GDM1 (cell line): ENCODE results near the gene GPR15LG.

Source experiments
- DNase-seq: peaks from one replicate; lab custom pipeline; 2025; lab: John Stamatoyannopoulos, UW

GPR15LG gene

DNA sequence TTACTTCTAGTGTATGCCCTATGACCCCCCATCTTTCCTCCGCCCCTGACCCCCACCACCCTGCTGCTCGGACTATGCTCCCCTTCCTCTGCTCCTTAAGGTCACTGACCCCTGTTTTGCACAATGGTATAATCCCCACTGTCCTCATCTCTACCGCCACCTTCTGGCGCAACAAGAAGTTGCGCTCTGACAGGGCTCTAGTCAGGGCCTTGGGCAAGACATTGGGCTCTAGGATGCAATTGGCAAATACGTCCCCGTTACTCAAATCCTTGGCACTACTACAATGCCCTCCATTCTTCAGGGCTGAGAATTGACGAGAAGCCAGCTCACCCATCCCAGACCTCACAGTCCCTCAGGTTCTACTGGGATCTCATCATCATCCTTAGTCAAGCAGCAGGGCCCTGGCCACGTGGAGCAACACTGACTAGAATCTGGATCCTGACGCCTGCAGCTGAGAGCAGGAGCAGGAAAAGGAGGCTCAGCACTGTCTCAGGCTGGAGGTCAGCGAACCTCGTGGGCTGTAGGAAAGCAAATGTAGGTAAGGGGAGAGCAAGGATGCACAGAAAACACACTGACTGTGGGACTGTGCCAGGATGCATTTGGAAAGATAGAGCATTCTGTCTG is 41.1 kb downstream of the GPR15LG start:
- DNase-seq: no peak

- DNase-seq: no peak
Observed at GRCh38 chr10:84216834-84217233, 43.2 kb downstream of the GPR15LG start.

DNA sequence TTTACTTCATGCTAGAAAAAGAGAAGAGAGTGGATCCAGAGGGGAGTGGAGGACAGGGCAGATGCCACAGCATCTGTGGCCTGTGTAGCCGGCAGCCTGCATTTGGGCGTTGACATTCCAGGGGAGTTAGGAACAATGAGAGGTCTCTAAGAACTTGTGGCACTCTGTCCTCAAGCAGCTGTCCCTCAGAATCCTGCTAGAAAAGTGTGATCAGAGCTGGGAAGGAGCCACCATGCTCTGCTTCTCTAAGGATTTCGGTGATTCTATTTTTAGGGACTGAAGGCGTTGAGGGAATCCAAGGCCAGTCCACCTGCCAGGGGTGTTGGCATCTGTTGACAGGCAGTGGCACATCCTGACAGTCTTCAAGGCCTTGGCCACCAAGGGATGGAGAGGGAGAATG is 44.1 kb downstream of the GPR15LG start:
- no peak for DNase-seq

DNA sequence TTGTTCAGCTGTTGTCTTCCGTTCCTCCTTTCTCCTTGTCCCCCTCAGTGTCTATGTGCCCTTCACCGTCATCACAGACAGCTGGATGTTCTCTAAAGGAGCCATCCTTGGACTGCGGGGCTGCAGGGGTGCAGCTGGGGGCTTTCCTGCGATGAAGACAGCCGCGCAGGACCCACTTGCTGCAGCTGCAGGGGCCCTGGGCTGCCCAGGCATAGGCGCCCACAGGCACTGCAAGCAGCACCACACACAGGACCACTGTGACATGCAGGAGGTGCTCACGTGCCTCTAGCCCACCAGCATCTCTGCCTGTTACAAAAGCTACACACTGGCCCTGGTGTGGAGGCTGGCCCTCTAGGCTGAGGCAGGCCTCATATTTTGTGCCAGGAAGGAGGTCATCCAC is 48.3 kb downstream of the GPR15LG start:
- DNase-seq: no peak

- no peak for DNase-seq
Observed at GRCh38 chr10:84224411-84225028, 50.9 kb downstream of the GPR15LG start.

- no peak for DNase-seq
Observed at GRCh38 chr10:84225427-84226173, 52.0 kb downstream of the GPR15LG start, which contains the start of gene LRIT2. TSS of gene LRIT2 (minus strand) at chr10:84225544. CDS start at chr10:84225520, 24 bp downstream.

DNA sequence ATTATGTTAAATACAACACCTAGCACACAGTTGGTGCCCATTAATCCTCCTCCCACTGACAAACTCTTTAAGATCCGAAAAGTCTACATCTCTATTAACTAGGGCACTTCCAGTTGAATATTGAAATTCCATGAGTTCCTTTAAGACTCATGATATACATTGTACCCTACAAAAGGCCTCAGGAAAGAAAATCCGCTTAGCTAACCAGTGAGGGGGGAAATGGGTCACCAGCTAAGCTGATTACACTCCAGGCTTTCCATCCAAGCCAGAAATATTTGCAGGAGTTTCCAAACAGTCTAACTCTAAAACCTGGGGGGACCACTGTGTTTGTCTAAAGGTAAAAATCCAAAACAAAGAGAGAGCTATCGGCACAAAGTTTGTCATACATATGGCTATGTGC is 53.0 kb downstream of the GPR15LG start:
- DNase-seq: no peak

DNA sequence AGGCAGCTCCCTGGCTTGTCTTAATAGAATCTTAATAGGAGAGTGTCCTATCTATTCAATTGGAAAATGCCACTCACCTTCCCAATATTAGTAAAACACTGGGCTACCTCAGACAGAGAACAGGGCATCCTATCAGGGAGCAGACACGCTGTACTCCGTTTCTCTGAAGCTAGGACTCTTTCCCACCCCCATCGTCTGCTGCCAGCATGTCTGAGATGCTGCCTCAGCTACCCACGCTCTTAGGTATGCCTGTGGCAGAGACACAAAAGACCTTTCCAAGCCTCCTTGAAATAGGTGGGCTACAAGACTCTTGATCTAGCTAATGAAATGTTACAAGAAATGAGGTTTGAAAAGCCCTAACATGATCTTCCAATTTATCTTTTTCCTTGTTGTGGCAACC is 54.2 kb downstream of the GPR15LG start:
- no peak for DNase-seq

DNA sequence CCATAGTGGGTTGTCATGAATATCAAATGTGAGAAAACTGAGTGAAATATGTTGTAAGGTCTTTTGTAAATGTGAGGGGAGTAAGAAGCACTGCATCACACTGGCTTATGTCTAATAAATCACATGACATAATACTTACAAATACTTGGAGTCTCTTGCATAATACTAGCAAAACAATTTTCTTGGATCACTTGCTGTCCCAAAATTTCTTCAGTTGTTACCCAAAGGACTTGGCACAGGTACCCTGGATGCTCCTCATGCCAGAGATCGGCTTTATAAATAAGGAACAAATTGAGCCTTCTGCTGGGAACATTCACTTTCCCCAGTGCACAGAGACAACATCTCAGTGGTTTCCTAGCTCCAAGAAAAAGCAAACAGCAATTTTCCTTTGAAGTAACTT is 56.8 kb downstream of the GPR15LG start:
- no peak for DNase-seq

DNA sequence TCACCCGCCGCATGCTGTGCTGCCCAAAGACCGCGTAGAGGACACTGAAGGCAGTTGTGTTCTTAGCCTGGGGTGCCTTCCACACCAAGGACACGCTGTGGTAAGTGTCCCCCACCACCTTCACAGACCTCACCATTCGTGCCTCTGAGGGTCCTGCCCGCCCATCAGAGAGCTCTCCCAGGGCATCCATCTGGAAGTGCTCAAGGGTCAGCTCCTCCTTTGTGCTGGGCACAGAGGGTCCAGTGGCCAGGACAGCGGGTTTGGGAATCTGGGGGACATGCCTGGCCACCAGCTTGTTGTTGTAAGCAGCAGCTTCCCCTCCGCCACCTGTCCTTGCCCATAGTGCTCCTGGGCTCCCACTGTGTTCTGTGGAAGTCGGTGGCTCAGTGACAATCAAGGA is 58.8 kb downstream of the GPR15LG start:
- no peak for DNase-seq

- no peak for DNase-seq
Observed at GRCh38 chr10:84233940-84234339, 60.3 kb downstream of the GPR15LG start.

- DNase-seq: no peak
Observed at GRCh38 chr10:84234479-84234878, 60.9 kb downstream of the GPR15LG start.
